Globus pallidus (tissue), 1 donor: ENCODE results near the gene SMAGP.
"Not testable (repeated sequence)": the region's sequence is repeated elsewhere in the genome, so short reads cannot be mapped to it uniquely, and the experiment has no call there.

Source experiments
- DNase-seq: peaks from one replicate; pipeline ENCODE4 v3.0.0-alpha.2; 2015; ENCODE audit warnings: low spot score

Gene SMAGP, protein sequence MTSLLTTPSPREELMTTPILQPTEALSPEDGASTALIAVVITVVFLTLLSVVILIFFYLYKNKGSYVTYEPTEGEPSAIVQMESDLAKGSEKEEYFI

DNA sequence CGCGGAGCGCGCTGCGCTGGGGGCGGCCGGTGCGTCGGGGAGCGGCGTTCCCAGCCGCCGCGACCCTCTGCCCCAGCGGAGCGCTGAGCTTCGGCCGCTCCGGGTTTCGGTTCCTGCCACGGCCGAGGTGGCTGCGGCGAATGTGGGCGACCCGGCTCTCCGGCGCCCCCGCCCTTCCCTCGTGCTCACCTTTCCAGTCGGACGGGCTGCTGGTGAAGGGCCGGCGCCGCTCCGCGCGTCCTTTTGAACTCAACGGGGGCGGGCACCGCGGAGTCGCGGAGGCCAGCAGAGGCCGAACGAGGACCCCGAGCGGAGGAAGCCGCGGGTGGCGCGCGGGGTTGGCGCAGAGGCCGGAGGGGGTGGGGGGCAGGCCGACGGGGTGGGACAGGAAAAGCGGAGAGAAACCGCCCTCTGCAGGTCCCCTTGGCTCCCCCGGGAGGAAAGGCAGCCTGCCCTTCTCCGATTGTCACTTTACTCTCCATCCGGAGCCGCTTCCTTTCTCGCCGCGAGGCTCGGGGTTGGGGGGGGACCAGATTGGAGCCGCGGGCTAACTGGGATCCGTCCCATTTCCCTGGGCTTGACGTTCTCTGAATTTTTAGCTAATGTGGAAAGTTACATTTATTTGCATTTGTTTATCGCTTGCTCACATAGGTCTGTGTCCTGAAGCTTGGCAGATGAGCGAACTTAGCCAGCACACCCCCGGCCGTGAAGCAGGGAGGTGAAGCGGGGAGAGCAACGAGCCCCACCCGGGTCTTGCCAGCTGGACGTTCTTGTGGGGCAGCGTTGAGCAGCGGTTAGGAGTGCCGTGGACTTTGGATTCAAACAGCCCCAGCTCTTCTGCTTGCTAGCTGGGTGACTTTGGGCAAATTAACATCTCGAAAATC, at the start of gene SMAGP:
SMAGP (minus strand) TSS at position 349 of the 884 bp plus-strand sequence. CDS start 1,137 bp downstream, outside the sequence.
- no peak for DNase-seq

DNA sequence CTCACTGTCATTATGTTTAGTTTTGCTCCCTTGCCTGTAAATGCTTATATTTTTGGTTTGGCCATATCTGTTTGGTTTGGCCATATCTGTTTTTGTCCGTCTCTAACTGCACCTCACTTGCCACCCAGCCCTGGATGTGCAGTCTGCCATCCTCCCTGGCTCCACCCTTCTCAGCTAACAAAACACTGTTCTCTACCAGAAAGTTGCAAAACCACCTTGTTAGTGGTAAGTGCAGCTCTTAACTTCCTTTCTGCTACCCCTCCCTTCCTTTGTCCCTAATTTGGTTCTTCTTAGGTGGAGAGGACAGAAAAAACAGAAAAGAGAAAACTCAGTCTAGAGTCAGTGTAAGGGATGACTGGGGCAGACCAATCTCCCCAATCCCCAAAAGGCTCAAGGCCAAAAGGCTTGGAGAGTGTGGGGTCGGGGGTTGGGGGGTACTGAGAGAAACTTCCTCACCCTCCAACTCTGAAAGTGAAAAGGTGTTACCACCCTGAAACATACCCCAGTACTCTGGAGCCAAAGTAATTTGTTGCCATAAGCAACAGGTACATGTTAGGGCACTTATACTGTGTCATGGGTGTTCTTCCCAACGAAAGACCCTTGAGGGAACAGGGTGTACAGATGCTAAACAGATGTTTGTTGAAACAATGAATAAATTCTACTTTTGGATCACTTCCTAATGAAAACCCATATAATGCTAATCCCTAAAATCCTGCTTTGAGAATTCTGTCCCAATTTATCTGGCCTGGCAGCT, 48.8 kb upstream of the SMAGP start:
- no peak for DNase-seq

DNA sequence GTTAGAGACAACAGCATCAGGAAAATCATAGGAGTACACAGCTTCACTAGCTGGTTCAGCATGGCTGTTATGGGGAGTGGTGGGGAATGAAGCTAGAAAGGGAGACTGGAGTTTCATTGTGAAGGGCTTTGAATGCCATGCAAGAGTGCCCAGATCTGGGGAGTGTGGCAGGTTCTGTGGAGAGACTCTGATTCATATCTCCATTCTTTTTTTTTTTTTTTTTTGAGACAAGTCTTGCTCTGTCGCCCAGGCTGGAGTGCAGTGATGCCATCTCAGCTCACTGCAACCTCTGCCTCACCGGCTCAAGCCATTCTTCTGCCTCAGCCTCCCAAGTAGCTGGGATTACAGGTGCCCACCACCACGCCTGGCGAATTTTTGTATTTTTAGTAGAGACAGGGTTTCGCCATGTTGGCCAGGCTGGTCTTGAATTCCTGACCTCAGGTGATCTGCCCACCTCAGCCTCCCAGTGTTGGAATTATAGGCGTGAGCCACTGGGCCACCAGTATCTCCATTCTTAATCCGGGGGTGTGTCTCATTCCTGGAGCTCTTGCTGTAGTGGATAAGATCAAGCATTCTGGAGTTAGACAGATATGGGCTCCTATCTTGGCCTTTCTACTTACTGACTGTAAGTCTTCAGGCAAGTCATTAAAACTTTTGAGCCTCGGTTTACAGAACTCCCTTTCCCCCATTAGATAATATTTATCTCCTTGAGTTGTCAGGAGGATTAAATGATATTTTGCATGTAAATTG, 48.0 kb upstream of the SMAGP start:
- DNase-seq = not testable (repeated sequence)

DNA sequence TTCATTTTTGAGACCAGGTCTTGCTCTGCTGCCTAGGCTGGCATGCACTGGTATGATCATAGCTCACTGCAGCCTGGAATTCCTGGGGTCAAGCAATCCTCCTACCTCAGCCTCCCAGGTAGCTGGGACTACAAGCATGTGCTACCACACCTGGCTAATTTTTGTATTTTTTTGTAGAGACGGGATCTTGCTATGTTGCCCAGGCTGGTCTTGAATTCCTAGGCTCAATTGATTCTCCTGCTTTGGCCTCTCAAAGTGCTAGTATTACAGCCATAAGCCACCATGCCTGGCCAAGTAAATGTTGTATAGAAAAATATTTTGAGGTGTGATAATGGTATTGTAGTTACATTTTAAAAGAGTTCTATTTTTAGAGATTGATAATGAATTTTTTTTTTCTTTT, 41.2 kb upstream of the SMAGP start:
- no peak for DNase-seq

DNA sequence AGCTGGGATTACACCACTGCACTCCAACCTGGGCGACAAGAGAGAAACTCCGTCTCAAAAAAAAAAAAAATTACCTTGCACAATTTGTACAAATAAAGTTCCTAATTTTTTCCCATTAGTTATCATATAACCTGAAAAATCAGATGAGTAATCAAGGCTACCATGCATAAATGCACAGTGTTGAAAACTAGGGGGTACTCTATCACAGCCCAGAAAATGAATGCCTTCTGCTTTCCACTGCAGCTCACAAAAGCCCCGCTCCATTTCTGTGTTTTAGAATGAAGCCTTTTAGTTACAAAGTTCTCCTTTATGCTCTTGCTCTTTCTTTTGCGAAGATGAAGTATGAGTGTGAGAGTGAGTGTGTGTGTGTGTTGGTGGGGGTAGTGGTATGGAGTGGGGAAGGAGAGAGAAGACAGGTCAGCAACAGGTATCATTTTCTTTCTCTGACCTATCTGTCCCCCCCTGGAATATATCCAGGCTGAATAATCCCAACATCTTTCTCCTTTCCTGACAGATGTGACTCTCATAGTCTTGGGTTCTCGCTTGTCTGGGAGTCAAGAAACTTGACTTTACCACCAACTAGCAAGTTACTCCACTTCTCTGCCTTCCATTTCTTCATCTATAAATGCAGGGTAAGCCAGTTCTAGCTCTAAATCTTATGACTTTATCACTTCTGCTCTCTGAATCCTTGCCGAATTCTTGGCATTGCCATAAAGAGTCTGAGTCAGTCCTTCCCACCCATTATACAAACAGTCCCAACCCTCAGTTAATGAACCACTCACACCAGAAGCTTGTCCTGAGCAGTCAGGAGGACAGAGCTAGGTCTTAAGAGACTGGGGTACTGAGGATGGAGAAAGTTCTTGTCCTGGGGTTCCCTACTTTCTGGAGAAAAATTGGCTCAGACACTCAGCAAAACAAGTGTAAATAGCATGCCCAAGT, 37.7 kb upstream of the SMAGP start:
- no peak for DNase-seq

DNA sequence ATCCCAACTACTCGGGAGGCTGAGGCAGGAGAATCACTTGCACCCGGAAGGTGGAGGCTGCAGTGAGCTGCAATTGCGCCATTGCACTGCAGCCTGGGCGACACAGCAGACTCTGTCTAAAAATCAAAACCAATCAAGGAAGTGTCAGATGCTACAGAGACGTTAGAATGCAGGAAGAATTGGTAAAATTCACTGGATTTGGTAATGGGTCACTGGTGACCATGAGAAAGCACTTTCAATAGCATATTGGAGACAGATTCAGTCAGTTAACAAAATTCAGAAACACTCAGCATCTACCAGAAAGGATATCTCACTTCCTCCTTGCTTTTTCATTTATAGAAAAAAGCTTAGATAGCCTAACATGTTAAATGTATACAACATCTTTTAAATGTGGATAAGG, 36.3 kb upstream of the SMAGP start:
- no peak for DNase-seq

DNA sequence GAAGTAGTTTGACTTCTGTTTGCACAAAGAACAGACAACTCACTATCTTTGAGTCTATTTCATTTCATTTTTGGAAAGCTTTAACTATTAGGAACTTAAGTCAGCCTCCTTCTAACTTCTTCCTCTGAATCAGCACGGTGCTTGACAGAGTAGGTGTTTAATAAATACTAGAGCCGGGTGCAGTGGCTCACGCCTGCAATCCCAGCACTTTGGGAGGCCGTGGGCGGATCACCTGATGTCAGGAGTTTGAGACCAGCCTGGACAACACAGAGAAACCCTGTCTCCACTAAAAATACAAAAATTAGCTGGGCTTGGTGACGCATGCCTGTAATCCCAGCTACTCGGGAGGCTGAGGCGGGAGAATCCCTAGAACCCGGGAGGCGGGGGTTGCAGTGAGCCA, 30.6 kb upstream of the SMAGP start:
- DNase-seq = not testable (repeated sequence)

DNA sequence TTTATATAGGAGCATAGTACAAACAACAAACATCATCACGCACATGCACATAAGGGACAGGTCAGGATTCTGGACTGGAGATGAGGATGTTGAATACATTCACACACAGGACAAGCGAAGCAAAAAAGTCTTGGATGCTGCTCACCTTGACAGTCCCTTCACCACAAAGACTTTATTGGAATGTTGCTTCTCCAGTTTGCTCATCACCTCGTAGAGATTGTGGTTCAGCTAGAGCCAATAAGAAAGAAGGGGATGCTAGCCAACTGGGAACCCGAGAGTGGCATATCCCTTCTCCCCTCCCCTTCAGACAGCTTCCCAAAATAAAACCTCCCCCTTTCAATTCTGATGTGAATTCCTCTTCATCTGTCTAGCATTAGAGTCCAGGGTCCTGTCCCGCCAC, 25.4 kb upstream of the SMAGP start:
- DNase-seq = no peak

DNA sequence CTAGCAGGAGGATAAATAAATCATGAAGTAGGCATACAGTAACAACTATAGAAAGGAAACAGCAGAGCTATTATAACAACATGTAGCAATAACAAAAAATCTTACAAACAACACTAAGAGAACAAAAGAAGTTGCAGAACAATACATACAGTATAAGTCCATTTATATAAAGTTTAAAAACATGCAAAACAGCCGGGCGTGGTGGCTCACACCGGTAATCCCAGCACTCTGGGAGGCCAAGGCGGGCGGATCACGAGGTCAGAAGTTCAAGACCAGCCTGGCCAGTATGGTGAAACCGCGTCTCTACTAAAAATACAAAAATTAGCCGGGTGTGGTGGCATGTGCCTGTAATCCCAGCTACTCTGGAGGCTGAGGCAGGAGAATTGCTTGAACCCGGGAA, 23.9 kb upstream of the SMAGP start:
- DNase-seq = not testable (repeated sequence)

DNA sequence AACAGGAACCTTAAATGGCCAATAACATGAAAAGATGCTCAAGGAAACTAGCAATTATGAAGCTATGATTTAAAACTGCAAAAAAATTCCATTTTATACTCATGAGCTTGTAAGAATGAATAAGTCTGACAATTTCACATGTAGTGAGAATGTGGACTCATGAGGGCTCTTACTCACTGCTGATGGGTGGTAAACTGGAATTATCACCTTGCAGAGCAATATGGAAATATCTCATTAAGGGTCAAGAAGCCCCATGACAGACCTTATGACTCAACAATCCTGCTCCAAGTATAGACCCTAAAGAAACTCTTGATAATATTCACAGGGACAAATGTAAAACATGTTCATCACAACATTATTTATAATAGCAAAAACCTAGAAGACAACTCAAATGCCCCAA, 23.5 kb upstream of the SMAGP start:
- no peak for DNase-seq

DNA sequence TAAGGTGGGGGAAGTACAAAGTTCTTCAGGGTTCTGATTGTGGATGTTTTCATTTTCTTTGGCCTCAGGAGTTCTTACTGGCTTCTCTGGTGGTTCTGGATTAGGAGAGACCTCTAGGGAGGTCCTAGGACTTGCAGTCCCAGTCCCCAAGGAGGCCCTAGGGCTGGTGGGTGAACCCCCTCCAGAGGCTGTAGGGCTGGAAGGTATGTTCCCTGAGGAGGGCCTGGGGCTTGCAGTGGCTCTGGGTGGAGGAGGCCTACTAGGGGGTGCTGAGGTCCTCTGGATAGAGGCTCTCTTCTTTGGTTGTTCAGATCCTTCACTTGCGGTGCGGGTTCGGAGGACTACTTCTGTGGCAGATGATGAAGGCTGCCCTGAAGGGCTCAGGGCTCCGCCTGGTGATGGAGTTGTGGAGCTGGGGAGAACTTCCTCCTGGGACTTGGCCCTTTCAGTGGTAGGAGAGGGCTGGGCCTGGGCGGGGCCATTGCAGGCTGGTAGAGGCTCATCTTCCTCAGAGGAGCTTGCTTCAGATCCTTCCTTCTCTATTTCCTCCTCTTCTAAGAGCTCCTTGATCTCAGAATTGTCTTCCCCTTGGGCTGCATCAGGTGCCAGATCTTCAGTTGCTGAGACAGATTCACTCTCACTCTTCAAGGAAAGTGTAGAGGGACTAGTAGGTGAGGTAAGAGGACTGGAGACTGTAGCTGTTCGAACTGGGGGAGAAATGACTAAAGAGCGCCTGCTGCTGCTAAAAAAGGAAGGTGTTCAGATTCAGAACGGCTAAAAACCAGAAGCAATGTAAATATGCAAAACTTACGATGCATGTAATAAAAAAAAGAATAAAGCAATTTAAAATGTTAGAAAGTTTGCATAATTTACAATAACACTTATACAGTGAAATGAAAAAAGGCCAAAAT, 21.6 kb upstream of the SMAGP start:
- DNase-seq = peak; percentile 34

DNA sequence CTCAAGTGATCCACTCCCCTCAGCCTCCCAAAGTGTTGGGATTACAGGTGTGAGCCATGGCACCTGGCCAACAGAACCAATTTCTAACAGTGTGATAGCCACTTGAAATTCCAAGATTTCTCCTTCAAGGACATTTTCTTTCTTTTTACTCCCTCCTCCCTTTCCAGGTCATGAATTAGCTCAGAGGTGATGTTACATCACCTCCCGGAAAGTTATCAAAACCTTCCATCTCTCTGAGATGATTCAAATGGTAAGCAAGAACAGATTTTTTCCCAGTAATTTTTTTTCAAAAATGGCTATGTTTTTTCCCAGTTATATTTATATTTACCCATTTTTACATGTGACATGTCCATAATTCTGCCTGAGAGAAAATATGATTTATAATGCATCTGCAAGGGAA, 15.6 kb upstream of the SMAGP start:
- DNase-seq = no peak

DNA sequence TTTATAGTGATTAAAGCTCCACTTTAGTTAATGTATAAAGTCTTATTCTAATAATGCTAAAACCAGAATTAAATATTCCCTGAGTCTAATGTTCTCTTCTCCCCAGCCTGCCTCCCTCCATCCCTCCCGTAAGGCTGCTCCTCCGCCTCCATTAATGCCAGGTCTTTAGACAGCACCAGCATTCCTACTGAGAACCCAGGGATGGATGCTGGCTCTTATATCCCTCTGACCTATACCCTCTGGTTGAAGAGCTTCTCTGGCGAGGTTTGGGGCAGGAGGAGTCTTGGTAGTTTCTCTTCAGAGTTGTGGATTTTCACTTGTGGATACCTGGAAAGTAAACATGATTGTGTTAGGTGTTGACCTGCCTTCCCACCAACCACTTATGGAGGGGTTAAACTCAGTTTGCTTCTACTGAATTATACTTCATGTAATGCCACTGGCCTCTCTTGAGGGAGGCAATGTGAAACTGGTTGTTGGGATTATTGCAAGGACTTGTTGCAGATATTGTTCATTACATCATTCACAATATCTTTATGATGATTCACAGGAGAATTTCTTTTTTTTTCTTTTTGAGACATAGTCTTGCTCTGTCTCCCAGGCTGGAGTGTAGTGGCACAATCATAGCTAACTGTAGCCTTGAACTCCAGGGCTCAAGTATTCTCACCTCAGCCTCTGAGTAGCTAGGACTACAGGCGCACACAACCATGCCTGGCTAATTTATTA, 11.1 kb upstream of the SMAGP start:
- no peak for DNase-seq

DNA sequence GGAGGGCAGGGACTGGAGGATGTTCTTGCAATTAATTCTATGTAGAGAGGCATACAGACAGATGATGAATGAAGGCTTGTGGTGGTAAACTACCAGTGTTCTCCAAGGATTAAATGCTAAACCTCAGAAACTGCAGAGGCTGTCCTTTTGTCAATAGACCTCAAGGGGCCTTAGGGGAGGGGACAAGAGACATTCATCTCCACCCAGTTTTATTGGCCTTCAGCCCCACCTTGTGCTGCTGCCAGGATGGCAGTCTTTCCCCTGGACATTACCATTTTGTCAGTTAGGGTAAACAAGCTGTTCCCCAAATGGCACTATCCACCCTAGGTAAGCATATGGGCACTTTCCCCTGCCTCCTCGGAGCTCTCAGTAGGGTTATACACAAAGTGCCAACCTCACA, 4.9 kb upstream of the SMAGP start:
- DNase-seq = no peak

DNA sequence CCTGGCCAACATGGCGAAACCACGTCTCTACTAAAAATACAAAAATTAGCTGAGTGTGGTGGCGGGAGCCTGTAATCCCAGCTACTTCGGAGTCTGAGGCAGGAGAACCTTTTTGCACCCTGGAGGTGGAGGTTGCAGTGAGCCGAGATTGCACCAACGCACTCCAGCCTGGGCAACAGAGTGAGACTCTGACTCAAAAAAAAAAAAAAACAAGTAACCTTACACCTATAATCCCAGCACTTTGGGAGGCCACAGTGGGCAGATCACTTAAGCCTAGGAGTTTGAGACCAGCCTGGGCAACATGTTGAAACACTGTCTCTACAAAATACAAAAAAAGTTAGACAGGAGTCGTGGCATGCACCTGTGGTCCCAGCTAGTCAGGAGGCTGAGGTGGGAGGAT, 2.6 kb upstream of the SMAGP start:
- DNase-seq = not testable (repeated sequence)

DNA sequence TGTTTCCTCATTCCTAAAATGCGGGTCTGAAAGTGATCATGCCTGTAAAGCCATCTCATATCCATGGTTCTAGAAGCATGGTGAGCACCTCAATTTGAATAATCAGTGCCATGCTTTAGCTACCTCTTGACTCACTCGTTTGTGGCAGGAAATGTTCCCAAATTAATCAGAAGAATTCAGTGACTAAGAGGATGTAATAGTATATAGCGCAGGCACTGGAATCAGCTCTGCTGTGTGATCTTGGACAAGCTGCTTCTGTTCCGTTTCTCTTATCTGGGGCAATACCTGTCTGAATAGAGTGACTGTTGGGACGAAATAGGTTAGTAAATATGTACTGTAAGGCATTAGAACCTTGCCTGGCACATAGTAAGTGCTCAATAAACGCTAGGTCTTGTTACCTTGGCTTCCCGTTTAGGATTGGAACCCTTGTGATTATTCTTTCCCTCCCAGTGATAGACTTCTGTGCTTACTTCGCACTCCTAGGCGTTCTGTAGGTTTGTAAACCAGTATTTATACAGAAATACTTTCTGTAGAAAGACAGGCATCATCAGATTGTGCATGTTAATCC, 820 bp upstream of the SMAGP start:
- no peak for DNase-seq

DNA sequence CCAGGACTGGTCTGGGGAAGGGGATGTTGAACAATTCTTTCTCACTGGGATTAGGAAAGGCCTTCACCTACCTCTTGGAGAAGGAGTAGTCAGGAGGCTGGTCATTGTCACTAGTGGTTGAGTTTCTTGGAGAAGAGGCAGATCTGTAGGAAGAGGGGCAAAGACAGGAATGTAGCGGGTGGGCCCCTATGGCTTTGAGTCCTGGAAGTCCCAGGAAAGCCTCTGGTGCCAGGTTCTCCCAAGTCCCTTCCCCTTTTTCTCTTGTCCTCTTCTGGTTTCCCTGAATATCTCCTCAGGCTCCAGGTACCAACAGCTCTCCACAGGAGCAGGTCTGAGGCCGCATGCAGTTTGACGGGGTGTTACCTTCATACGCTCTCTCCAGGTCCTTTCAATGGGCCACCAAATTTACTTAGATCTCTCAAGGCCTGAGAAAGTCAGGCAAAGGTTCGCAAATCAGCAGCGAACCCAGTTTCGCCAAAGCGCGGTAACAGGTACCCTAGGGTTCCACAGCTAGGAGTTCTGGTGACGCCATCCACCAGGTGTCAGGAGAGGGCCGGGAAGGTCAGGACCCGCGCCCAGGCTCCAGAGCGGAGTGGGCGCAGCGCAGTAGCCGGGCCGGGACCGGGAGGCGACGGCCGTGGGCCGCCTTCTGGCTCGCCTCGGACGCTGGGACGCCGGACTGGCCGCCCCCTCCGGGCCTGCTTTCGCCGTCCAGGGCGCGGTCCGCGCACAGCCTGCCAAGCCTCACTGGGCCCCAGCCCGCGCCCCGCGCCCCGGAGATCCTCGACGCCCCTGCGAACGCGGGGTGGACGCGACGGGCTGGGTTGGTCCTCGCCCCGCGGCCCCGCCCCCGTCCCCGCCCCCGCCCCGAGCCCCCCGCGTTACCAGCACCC, 795 bp downstream of the SMAGP start:
- no peak for DNase-seq

DNA sequence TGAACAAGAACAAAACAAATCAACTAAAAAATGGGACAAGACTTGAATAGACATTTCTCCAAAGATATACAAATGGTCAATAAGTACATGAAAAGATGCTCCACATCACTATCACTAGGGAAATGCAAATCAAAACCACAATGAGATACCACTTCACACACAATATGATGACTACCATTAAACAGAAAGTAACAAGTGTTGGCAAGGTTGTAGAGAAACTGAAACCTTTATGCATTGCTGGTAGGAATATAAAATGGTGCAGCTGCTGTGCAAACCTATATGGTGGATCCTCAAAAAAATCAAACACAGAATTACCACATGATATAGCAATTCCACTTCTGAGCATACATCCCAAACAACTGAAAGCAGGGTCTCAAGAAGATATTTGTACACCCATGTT, 5.2 kb downstream of the SMAGP start:
- DNase-seq = no peak
